H9 (cell line): ENCODE measurements around the gene CDH23. TPM values are rescaled to one million over a fixed set of nuclear protein-coding genes. Genes with fewer than 3 reads are reported as not detected.

Experiments used
- DNase-seq: peaks from one replicate; pipeline ENCODE4 v3.0.0-alpha.2; 2017
- H2AFZ ChIP-seq: one replicate; pipeline ENCODE4 v1.6.1; 2013; ENCODE audit warnings: mild to moderate bottlenecking, low read length, control low read depth, moderate library complexity
- H2AK5ac ChIP-seq: 2 replicates; pipeline ENCODE4 v1.6.1; 2013; ENCODE audit warnings: low read length, control low read depth, mixed read lengths; ENCODE audit not compliant: insufficient read length
- H2BK120ac ChIP-seq: one replicate; pipeline ENCODE4 v1.6.1; 2013; ENCODE audit warnings: low read depth, mild to moderate bottlenecking, low read length, control low read depth, inconsistent platforms; ENCODE audit not compliant: poor library complexity, severe bottlenecking
- H2BK12ac ChIP-seq: 2 replicates; pipeline ENCODE4 v1.6.1; 2013; ENCODE audit warnings: low read length, control low read depth, mixed read lengths, low read depth; ENCODE audit not compliant: insufficient read length
- H2BK15ac ChIP-seq: 2 replicates; pipeline ENCODE4 v1.6.1; 2013; ENCODE audit warnings: low read depth, low read length, control low read depth
- H2BK20ac ChIP-seq: one replicate; pipeline ENCODE4 v1.6.1; 2013; ENCODE audit warnings: low read depth, mild to moderate bottlenecking, low read length, control low read depth, inconsistent platforms; ENCODE audit not compliant: poor library complexity, severe bottlenecking
- H2BK5ac ChIP-seq: 2 replicates; pipeline ENCODE4 v1.6.1; 2013; ENCODE audit warnings: low read length, control low read depth, mixed read lengths; ENCODE audit not compliant: insufficient read length
- H3K14ac ChIP-seq: 2 replicates; pipeline ENCODE4 v1.6.1; 2013; ENCODE audit warnings: low read length, control low read depth; ENCODE audit not compliant: insufficient read depth
- H3K18ac ChIP-seq: 2 replicates; pipeline ENCODE4 v1.6.1; 2013; ENCODE audit warnings: low read depth, mild to moderate bottlenecking, mixed read lengths, low read length, control low read depth; ENCODE audit not compliant: insufficient read length
- H3K23ac ChIP-seq: 2 replicates; pipeline ENCODE4 v1.6.1; 2013; ENCODE audit warnings: low read length, control low read depth, mixed read lengths, low read depth; ENCODE audit not compliant: insufficient read length
- H3K23me2 ChIP-seq: 2 replicates; pipeline ENCODE4 v1.6.1; 2013; ENCODE audit warnings: low read depth, mild to moderate bottlenecking, mixed read lengths, low read length, control low read depth; ENCODE audit not compliant: insufficient read length, poor library complexity, severe bottlenecking
- H3K27ac ChIP-seq: 2 replicates; pipeline ENCODE4 v1.5.1; 2013; ENCODE audit warnings: low read length, control low read depth, mixed read lengths, low read depth; ENCODE audit not compliant: insufficient read length
- H3K27me3 ChIP-seq: 2 replicates; pipeline ENCODE4 v1.6.1; 2013; ENCODE audit warnings: low read length, control low read depth, inconsistent platforms; ENCODE audit not compliant: insufficient read depth
- H3K4ac ChIP-seq: 2 replicates; pipeline ENCODE4 v1.6.1; 2013; ENCODE audit warnings: low read depth, mild to moderate bottlenecking, control low read depth, inconsistent platforms, low read length, moderate library complexity
- H3K4me1 ChIP-seq: 2 replicates; pipeline ENCODE4 v1.6.1; 2013; ENCODE audit warnings: low read length, control low read depth, inconsistent platforms; ENCODE audit not compliant: insufficient read depth
- H3K4me2 ChIP-seq: 2 replicates; pipeline ENCODE4 v1.6.1; 2013; ENCODE audit warnings: low read length, control low read depth, mixed read lengths; ENCODE audit not compliant: insufficient read length, insufficient read depth
- H3K56ac ChIP-seq: 2 replicates; pipeline ENCODE4 v1.6.1; 2013; ENCODE audit warnings: low read depth, mild to moderate bottlenecking, mixed read lengths, low read length, control low read depth; ENCODE audit not compliant: insufficient read length
- H3K79me1 ChIP-seq: 2 replicates; pipeline ENCODE4 v1.6.1; 2013; ENCODE audit warnings: low read depth, mild to moderate bottlenecking, moderate library complexity, low read length, control low read depth, inconsistent platforms; ENCODE audit not compliant: insufficient read depth, poor library complexity, severe bottlenecking
- H3K79me2 ChIP-seq: 2 replicates; pipeline ENCODE4 v1.6.1; 2013; ENCODE audit warnings: low read length, control low read depth, inconsistent platforms; ENCODE audit not compliant: insufficient read depth
- H3K9ac ChIP-seq: 2 replicates; pipeline ENCODE4 v1.6.1; 2013; ENCODE audit warnings: low read length, control low read depth, mixed read lengths; ENCODE audit not compliant: insufficient read length; ENCODE audit errors: extremely low read depth
- H3K9me3 ChIP-seq: one replicate; pipeline ENCODE4 v1.6.1; 2013; ENCODE audit warnings: low read depth, low read length, inconsistent platforms; ENCODE audit not compliant: control insufficient read depth
- H3T11ph ChIP-seq: one replicate; pipeline ENCODE4 v1.6.1; 2013; ENCODE audit warnings: mild to moderate bottlenecking, low read length, control low read depth, inconsistent platforms
- H4K20me1 ChIP-seq: one replicate; pipeline ENCODE4 v1.6.1; 2013; ENCODE audit not compliant: control insufficient read depth, insufficient read length, insufficient read depth
- H4K5ac ChIP-seq: 2 replicates; pipeline ENCODE4 v1.6.1; 2013; ENCODE audit warnings: low read depth, mild to moderate bottlenecking, mixed read lengths, low read length, control low read depth; ENCODE audit not compliant: insufficient read length
- H4K8ac ChIP-seq: replicated peaks from 2 replicates; pipeline ENCODE4 v1.6.1; 2013; ENCODE audit warnings: low read length, control low read depth, mixed read lengths, low read depth; ENCODE audit not compliant: insufficient read length
- H4K91ac ChIP-seq: 2 replicates; pipeline ENCODE4 v1.6.1; 2013; ENCODE audit warnings: low read depth, mild to moderate bottlenecking, moderate library complexity, mixed read lengths, low read length, control low read depth; ENCODE audit not compliant: insufficient read length
- H3K27ac Mint-ChIP-seq, 3 experiments: 2 replicates in 2 of 3; 3 replicates in 1 of 3; pipeline ENCODE4 v1.8.0; 2020 to 2021; ENCODE audit warnings: mixed read lengths in 3 of 3, mild to moderate bottlenecking in 1 of 3, moderate library complexity in 1 of 3
- H3K27me3 Mint-ChIP-seq: 2 replicates; pipeline ENCODE4 v1.8.0; 2021; ENCODE audit warnings: low read depth, mild to moderate bottlenecking, moderate library complexity, mixed read lengths
- H3K36me3 Mint-ChIP-seq, 3 experiments: 2 replicates in 2 of 3; 3 replicates in 1 of 3; pipeline ENCODE4 v1.8.0; 2020 to 2021; ENCODE audit warnings: low read depth in 3 of 3, mixed read lengths in 3 of 3; ENCODE audit not compliant: insufficient read depth in 1 of 3
- H3K4me1 Mint-ChIP-seq, 2 experiments: 2 replicates each; pipeline ENCODE4 v1.8.0; 2020; ENCODE audit warnings: mixed read lengths in 2 of 2
- H3K4me3 Mint-ChIP-seq, 2 experiments: 2 replicates in 1 of 2; 3 replicates in 1 of 2; pipeline ENCODE4 v1.8.0; 2020 to 2021; ENCODE audit warnings: mild to moderate bottlenecking in 2 of 2, mixed read lengths in 2 of 2, moderate library complexity in 1 of 2
- H3K9me3 Mint-ChIP-seq, 2 experiments: 2 replicates in 1 of 2; 3 replicates in 1 of 2; pipeline ENCODE4 v1.8.0; 2020; ENCODE audit warnings: mild to moderate bottlenecking in 2 of 2, mixed read lengths in 2 of 2, moderate library complexity in 1 of 2
- WGBS: extraction: QIAGEN DNeasy Blood & Tissue Kit; methylation state at CpG from one replicate; pipeline ENCODE4 v1.1.7; 2013; ENCODE audit warnings: missing lambda C conversion rate, low lambda C conversion rate, mixed read lengths; ENCODE audit not compliant: insufficient read length; ENCODE audit errors: extremely low coverage; 5-methylcytosine and 5-hydroxymethylcytosine counted together
- total RNA-seq: library from RNA; stranded (reverse); gene quantifications from 2 replicates; pipeline ENCODE4 v1.2.1, GENCODE V29; 2021
- TF ChIP-seq, protein P1 (sequence below): fragments of 200-600 bp; sonication (generic); conservative IDR thresholded peaks from 3 replicates; pipeline ENCODE4 v1.8.0; 2021; ENCODE audit warnings: antibody characterized with exemption, mild to moderate bottlenecking

Gene CDH23
- total RNA-seq, 1 experiment from 2014 or later: 2.1 TPM

DNA sequence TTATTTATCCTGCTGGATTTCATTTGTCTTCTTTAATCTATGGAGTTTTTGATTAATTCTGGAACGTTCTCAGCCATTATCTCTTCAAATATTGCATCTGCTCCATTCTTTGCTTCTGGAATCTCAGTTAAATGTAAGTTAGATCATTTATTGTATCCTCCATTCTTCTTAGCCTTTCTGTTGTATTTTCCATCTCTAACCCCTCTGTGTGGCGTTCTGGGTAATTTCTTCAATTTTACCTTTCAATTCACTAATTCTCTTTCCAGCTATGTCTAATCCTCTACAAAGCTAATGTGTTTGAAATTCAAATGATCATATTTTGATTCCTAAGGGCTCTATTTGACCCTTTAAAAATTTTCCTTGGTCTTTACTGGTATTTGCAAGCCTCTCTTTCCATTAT, 92.4 kb downstream of the CDH23 start:
- no peak overlapping the region for H3K23ac ChIP-seq
- H3K9ac ChIP-seq: no peak overlapping the region
- no peak overlapping the region for H2BK12ac ChIP-seq
- H4K91ac ChIP-seq: no peak overlapping the region
- no peaks in the 10 kb centered on the region for H3K9me3 ChIP-seq
- no peak overlapping the region for H3K4me2 ChIP-seq
- peaks cover 27% of the 10 kb centered on the region for H3K27me3 Mint-ChIP-seq
- no peak overlapping the region for H3K4me3 Mint-ChIP-seq
- no peak overlapping the region for H3K27ac Mint-ChIP-seq
- no peak overlapping the region for H2BK20ac ChIP-seq
- no CpG with 5 or more reads among the region's 2 CpGs for WGBS
- no peak overlapping the region for H2BK120ac ChIP-seq
- H4K5ac ChIP-seq: no peak overlapping the region
- DNase-seq: no peak
- no peaks in the 10 kb centered on the region for H3K23me2 ChIP-seq
- no peaks in the 10 kb centered on the region for H3K27me3 ChIP-seq
- no peak overlapping the region for H2AK5ac ChIP-seq
- no peak overlapping the region for H4K8ac ChIP-seq
- H2AFZ ChIP-seq: no peak overlapping the region
- no peak overlapping the region for H3K14ac ChIP-seq
- no peak overlapping the region for H3K56ac ChIP-seq
- no peak overlapping the region for H2BK15ac ChIP-seq
- no peak overlapping the region for H3K18ac ChIP-seq
- TF ChIP-seq, protein P1, sequence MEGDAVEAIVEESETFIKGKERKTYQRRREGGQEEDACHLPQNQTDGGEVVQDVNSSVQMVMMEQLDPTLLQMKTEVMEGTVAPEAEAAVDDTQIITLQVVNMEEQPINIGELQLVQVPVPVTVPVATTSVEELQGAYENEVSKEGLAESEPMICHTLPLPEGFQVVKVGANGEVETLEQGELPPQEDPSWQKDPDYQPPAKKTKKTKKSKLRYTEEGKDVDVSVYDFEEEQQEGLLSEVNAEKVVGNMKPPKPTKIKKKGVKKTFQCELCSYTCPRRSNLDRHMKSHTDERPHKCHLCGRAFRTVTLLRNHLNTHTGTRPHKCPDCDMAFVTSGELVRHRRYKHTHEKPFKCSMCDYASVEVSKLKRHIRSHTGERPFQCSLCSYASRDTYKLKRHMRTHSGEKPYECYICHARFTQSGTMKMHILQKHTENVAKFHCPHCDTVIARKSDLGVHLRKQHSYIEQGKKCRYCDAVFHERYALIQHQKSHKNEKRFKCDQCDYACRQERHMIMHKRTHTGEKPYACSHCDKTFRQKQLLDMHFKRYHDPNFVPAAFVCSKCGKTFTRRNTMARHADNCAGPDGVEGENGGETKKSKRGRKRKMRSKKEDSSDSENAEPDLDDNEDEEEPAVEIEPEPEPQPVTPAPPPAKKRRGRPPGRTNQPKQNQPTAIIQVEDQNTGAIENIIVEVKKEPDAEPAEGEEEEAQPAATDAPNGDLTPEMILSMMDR: no peak
- peaks cover 4 to 5% of the 10 kb centered on the region in 2 experiments; a peak in 2 of 4 replicates for H3K4me1 Mint-ChIP-seq
- no peak overlapping the region for H3K4ac ChIP-seq
- peaks cover 5 to 20% (median 10%) of the 10 kb centered on the region in 3 experiments for H3K36me3 Mint-ChIP-seq
- no peak overlapping the region for H3T11ph ChIP-seq
- H3K79me1 ChIP-seq: no peaks in the 10 kb centered on the region
- no peaks in the 10 kb centered on the region for H3K79me2 ChIP-seq
- no peak overlapping the region for H2BK5ac ChIP-seq
- no peaks in the 10 kb centered on the region for H3K4me1 ChIP-seq
- no peak overlapping the region for H3K27ac ChIP-seq
- H3K9me3 Mint-ChIP-seq: peaks cover 16 to 17% of the 10 kb centered on the region in 2 experiments
- no peaks in the 10 kb centered on the region for H4K20me1 ChIP-seq
